PFSK-1 (cell line): ENCODE results near the gene LOXL3.

Experiments used
- FOXP2 ChIP-seq: optimal IDR thresholded peaks from 2 replicates; pipeline ENCODE3; 2011; ENCODE audit warnings: borderline replicate concordance, control low read depth, inconsistent platforms; ENCODE audit not compliant: insufficient read depth; ENCODE audit errors: extremely low read length, extremely low read depth
- POLR2AphosphoS5 ChIP-seq: IDR thresholded peaks from 2 replicates; pipeline ENCODE4 v1.6.1; 2012; ENCODE audit warnings: low read depth, mild to moderate bottlenecking, control low read depth, low read length, moderate library complexity
- SIN3A ChIP-seq: IDR thresholded peaks from 2 replicates; pipeline ENCODE4 v1.6.1; 2012; ENCODE audit warnings: mild to moderate bottlenecking, low read length, moderate library complexity, borderline replicate concordance; ENCODE audit not compliant: insufficient read depth
- TAF1 ChIP-seq: IDR thresholded peaks from 2 replicates; pipeline ENCODE4 v1.6.1; 2012; ENCODE audit warnings: low read length, control low read depth, borderline replicate concordance; ENCODE audit not compliant: insufficient read depth
- TF ChIP-seq, protein P1 (sequence below), 2 experiments: IDR thresholded peaks; 2 replicates each; pipeline versions ENCODE4 v1.6.1 to v1.8.0; 2011 to 2012; ENCODE audit warnings: low read depth in 2 of 2, low read length in 2 of 2, control low read depth in 1 of 2, inconsistent platforms in 1 of 2, mild to moderate bottlenecking in 1 of 2, moderate library complexity in 1 of 2; ENCODE audit not compliant: insufficient read depth in 1 of 2

LOXL3 gene

DNA sequence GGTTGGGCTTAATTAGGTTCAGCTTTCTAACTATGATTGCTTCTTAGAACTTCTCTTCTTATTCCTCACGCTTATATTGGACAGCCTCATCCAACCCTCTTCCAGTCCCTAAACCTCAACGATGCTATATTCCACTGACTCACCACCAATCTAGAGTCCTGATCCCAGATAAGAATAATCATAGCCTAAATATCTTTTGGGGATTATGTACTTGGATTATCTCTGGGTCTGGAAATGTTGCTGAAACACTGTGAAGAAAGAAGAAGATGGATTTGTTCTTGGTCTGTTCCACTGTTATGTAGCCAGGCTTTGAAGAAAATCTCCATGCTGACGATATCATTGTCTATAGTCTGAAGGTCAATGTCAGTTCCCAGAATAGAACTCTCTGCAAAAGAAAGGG is 27.7 kb upstream of the LOXL3 start:
- no peak for TF ChIP-seq POLR2AphosphoS5
- no peak for TF ChIP-seq SIN3A

DNA sequence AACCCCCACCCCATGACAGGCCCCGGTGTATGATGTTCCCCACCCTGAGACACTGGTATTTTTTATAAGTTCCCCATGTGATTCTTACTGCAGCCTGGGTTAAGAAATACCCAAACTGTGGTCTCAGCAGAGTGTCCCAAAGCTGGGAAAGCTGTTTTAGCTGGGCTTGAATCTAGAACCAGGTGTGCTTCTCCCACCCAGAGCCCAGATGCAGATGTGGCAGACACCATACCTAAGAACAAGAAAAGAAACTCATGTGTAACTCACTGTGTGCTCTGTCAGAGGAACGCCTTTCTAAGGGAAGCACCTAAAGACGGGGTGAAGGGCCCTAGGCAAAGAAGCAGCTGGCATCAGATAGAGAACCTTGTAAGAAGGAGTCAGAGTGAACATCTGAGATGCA is 24.7 kb upstream of the LOXL3 start:
- TF ChIP-seq, protein P1, sequence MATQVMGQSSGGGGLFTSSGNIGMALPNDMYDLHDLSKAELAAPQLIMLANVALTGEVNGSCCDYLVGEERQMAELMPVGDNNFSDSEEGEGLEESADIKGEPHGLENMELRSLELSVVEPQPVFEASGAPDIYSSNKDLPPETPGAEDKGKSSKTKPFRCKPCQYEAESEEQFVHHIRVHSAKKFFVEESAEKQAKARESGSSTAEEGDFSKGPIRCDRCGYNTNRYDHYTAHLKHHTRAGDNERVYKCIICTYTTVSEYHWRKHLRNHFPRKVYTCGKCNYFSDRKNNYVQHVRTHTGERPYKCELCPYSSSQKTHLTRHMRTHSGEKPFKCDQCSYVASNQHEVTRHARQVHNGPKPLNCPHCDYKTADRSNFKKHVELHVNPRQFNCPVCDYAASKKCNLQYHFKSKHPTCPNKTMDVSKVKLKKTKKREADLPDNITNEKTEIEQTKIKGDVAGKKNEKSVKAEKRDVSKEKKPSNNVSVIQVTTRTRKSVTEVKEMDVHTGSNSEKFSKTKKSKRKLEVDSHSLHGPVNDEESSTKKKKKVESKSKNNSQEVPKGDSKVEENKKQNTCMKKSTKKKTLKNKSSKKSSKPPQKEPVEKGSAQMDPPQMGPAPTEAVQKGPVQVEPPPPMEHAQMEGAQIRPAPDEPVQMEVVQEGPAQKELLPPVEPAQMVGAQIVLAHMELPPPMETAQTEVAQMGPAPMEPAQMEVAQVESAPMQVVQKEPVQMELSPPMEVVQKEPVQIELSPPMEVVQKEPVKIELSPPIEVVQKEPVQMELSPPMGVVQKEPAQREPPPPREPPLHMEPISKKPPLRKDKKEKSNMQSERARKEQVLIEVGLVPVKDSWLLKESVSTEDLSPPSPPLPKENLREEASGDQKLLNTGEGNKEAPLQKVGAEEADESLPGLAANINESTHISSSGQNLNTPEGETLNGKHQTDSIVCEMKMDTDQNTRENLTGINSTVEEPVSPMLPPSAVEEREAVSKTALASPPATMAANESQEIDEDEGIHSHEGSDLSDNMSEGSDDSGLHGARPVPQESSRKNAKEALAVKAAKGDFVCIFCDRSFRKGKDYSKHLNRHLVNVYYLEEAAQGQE (IDR thresholded peaks at IDR 0.05; ENCODE audit: insufficient read depth in 1 of 2, low read depth in 2 of 2, low read length in 2 of 2): no peak
- no peak for TF ChIP-seq POLR2AphosphoS5
- no peak for TF ChIP-seq SIN3A
- TF ChIP-seq FOXP2: no peak
- no peak for TF ChIP-seq TAF1

DNA sequence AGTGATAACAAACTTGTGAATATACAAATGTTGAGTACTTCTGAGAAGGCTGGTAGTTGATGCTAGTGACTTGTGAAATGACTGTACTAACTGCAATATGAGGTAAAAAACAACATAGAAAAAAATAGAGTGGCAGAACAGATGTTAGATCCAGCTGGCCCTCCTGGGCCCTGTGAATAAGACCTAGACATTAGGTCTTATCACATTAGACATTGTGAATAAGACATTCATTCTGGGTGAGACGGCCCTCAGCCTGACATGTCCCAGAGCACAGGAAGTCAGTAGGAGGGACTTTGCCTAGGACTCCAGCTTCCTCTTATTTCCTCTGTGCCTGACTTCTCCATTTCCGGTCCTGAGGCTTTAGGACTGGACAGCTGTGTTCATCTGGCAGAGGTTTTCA is 23.7 kb upstream of the LOXL3 start:
- TF ChIP-seq SIN3A: no peak
- TF ChIP-seq POLR2AphosphoS5: 0 out of 2 replicates have a peak, but pooled peaks have one; percentile 43
- TF ChIP-seq, protein P1 (IDR thresholded peaks at IDR 0.05; ENCODE audit: insufficient read depth in 1 of 2, low read depth in 2 of 2, low read length in 2 of 2): no peak
- TF ChIP-seq FOXP2: no peak
- no peak for TF ChIP-seq TAF1

DNA sequence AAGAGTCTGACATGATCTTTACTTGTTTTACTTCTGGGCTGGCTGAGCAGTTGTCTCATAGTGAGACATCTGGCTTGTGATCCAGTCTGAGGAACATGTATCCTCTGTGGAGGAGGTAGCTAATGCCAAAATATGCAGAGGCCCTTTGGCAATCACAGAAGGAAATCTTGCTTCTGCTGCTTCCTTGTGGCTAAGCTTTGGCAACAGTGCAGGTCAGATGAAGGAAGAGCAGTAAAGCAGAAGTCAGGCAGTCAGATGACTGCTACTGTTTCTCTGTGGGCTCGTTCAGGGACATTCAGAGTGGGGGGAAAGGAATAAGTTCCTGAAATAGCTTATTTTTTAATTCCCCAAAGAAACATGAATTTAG is 23.1 kb upstream of the LOXL3 start:
- no peak for TF ChIP-seq SIN3A
- TF ChIP-seq, protein P1 (IDR thresholded peaks at IDR 0.05; ENCODE audit: insufficient read depth in 1 of 2, low read depth in 2 of 2, low read length in 2 of 2): no peak
- TF ChIP-seq FOXP2: no peak

DNA sequence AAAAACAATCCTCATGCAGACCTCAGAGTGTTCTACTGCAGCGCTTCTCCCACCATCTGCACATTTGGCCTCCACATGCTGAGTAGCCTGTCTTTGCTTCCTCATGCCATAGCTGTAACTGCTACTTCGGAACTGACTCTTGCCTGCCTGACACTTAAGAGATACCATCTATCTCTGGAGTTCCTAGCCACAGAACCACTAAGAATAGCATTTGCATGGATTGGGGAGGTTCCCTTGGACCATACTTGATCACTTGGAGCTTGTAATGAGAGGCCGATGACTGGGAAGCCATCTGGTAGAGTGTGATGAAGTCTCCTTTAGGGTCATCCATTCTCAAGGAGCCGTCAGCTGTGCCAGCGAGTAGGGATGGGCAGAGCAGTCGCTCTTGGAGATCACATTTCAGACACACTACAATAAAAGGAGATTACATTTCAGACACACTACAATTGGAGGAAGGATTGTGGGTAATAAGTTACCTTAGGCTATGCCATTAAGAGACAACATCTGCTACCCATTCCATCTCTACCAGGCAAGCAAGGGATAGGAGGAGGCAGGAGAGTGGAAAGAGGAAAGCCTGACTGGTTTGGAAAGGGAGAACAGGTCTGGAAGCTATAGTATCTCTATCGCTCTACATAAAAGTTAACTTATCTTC is 22.6 kb upstream of the LOXL3 start:
- TF ChIP-seq, protein P1 (IDR thresholded peaks at IDR 0.05; ENCODE audit: insufficient read depth in 1 of 2, low read depth in 2 of 2, low read length in 2 of 2): no peak
- TF ChIP-seq FOXP2 (no peak), POLR2AphosphoS5 (no peak), TAF1 (no peak), SIN3A (no peak)
